MM.1S (cell line): Measurements from ENCODE around the gene TNPO2.

ENCODE experiments used
- DNase-seq: peaks from one replicate; pipeline ENCODE4 v3.0.0-alpha.2; 2015
- H2AFZ ChIP-seq: fragments of 300-600 bp; sonication (generic); 2 replicates; pipeline ENCODE4 v1.6.0; 2016; ENCODE audit warnings: antibody characterized with exemption, low read length
- H3F3A ChIP-seq: fragments of 300-600 bp; sonication (generic); 2 replicates; pipeline ENCODE4 v1.6.1; 2016; ENCODE audit warnings: mild to moderate bottlenecking, antibody characterized with exemption, low read length, moderate library complexity, mixed read lengths; ENCODE audit not compliant: insufficient read depth
- H3K27ac ChIP-seq: fragments of 300-600 bp; sonication (generic); 2 replicates; pipeline ENCODE4 v1.5.1; 2016; ENCODE audit warnings: mild to moderate bottlenecking, low read length
- H3K27me3 ChIP-seq: fragments of 300-600 bp; sonication (generic); replicated peaks from 2 replicates; pipeline ENCODE4 v1.6.0; 2016; ENCODE audit warnings: low read length; ENCODE audit not compliant: insufficient read depth
- H3K36me3 ChIP-seq: fragments of 300-600 bp; sonication (generic); replicated peaks from 2 replicates; pipeline ENCODE4 v1.6.1; 2016; ENCODE audit warnings: mild to moderate bottlenecking, low read length, mixed read lengths; ENCODE audit not compliant: insufficient read depth
- H3K4me1 ChIP-seq: fragments of 300-600 bp; sonication (generic); 2 replicates; pipeline ENCODE4 v1.6.1; 2016; ENCODE audit warnings: low read length, mixed read lengths
- H3K4me2 ChIP-seq: fragments of 300-600 bp; sonication (generic); 2 replicates; pipeline ENCODE4 v1.6.0; 2016; ENCODE audit warnings: low read depth, low read length
- H3K4me3 ChIP-seq: fragments of 300-600 bp; sonication (generic); 2 replicates; pipeline ENCODE4 v1.5.1; 2016; ENCODE audit warnings: low read length, mixed read lengths
- H3K79me2 ChIP-seq: fragments of 300-600 bp; sonication (generic); 2 replicates; pipeline ENCODE4 v1.6.1; 2016; ENCODE audit warnings: mixed run types, low read length, mixed read lengths
- H3K9ac ChIP-seq: fragments of 300-600 bp; sonication (generic); 2 replicates; pipeline ENCODE4 v1.6.1; 2016; ENCODE audit warnings: low read length, mixed read lengths
- H3K9me2 ChIP-seq: fragments of 300-600 bp; sonication (generic); replicated peaks from 2 replicates; pipeline ENCODE4 v1.6.1; 2016; ENCODE audit warnings: mild to moderate bottlenecking, low read length, mixed read lengths; ENCODE audit not compliant: insufficient read depth
- H3K9me3 ChIP-seq: fragments of 300-600 bp; sonication (generic); replicated peaks from 2 replicates; pipeline ENCODE4 v1.6.1; 2016; ENCODE audit warnings: mild to moderate bottlenecking, low read length, mixed read lengths; ENCODE audit not compliant: insufficient read depth
- H4K20me1 ChIP-seq: fragments of 300-600 bp; sonication (generic); 2 replicates; pipeline ENCODE4 v1.6.1; 2016; ENCODE audit warnings: mild to moderate bottlenecking, low read length, moderate library complexity, mixed read lengths; ENCODE audit not compliant: insufficient read depth
- CTCF ChIP-seq: fragments of 300-600 bp; sonication (generic); IDR thresholded peaks from 2 replicates; pipeline ENCODE4 v1.5.1; 2016; ENCODE audit warnings: antibody characterized with exemption, low read length, mixed read lengths
- EZH2 ChIP-seq: fragments of 300-600 bp; sonication (generic); optimal IDR thresholded peaks from 2 replicates; pipeline ENCODE3; 2017; ENCODE audit warnings: low read depth, mild to moderate bottlenecking, antibody characterized with exemption, low read length, mixed read lengths
- EZH2phosphoT487 ChIP-seq: fragments of 300-600 bp; sonication (generic); IDR thresholded peaks from 2 replicates; pipeline ENCODE4 v1.6.1; 2018; ENCODE audit warnings: antibody characterized with exemption, low read length

TNPO2 gene

GRCh38 chr19:12733369-12734214, 9.9 kb upstream of the TNPO2 start:
- Histone ChIP-seq H4K20me1 (peaks cover 21% of the 10 kb centered on the region; the same call in 1 of the 2 replicates), H3F3A (peaks cover 11% of the 10 kb centered on the region; the same call in 1 of the 2 replicates), H3K9ac (peak overlapping the region; percentile 99), H3K4me1 (peaks cover 17% of the 10 kb centered on the region), H3K27me3 (no peaks in the 10 kb centered on the region), H3K4me3 (peak overlapping the region; percentile 100), H3K27ac (peak overlapping the region; percentile 80), H3K79me2 (peaks cover 62% of the 10 kb centered on the region), H3K9me2 (no peaks in the 10 kb centered on the region), H3K36me3 (peaks cover 6% of the 10 kb centered on the region), H3K4me2 (peak overlapping the region; percentile 98), H2AFZ (peak overlapping the region; percentile 78; the same call in 1 of the 2 replicates), H3K9me3 (no peaks in the 10 kb centered on the region)
- peak; percentile 69 for DNase-seq
- TF ChIP-seq EZH2 (no peak), EZH2phosphoT487 (no peak), CTCF (peak; percentile 82)

GRCh38 chr19:12731337-12731736, 7.6 kb upstream of the TNPO2 start:
- Histone ChIP-seq H2AFZ (no peak overlapping the region), H4K20me1 (peaks cover 21% of the 10 kb centered on the region; the same call in 1 of the 2 replicates), H3K27me3 (no peaks in the 10 kb centered on the region), H3K9me2 (no peaks in the 10 kb centered on the region), H3K4me1 (peaks cover 5% of the 10 kb centered on the region; the same call in 1 of the 2 replicates), H3K27ac (no peak overlapping the region), H3K9ac (no peak overlapping the region), H3K4me3 (no peak overlapping the region), H3F3A (peaks cover 15% of the 10 kb centered on the region; the same call in 1 of the 2 replicates), H3K9me3 (no peaks in the 10 kb centered on the region), H3K4me2 (no peak overlapping the region), H3K79me2 (peaks cover 49% of the 10 kb centered on the region), H3K36me3 (peaks cover 6% of the 10 kb centered on the region)
- TF ChIP-seq EZH2 (no peak), CTCF (no peak), EZH2phosphoT487 (no peak)
- no peak for DNase-seq

- no peak overlapping the region for H3K9ac ChIP-seq
- no peaks in the 10 kb centered on the region for H3K27me3 ChIP-seq
- H2AFZ ChIP-seq, result no peak overlapping the region
- peaks cover 21% of the 10 kb centered on the region; the same call in 1 of the 2 replicates for H4K20me1 ChIP-seq
- peaks cover 49% of the 10 kb centered on the region for H3K79me2 ChIP-seq
- H3K9me3 ChIP-seq, result no peaks in the 10 kb centered on the region
- TF ChIP-seq CTCF (no peak), EZH2phosphoT487 (no peak), EZH2 (no peak)
- H3K4me1 ChIP-seq, result peaks cover 5% of the 10 kb centered on the region; the same call in 1 of the 2 replicates
- H3K9me2 ChIP-seq, result no peaks in the 10 kb centered on the region
- peaks cover 15% of the 10 kb centered on the region; the same call in 1 of the 2 replicates for H3F3A ChIP-seq
- H3K4me2 ChIP-seq, result no peak overlapping the region
- peaks cover 6% of the 10 kb centered on the region for H3K36me3 ChIP-seq
- H3K4me3 ChIP-seq, result no peak overlapping the region
- DNase-seq, result no peak
- no peak overlapping the region for H3K27ac ChIP-seq
Measured at GRCh38 chr19:12730064-12730463, 6.3 kb upstream of the TNPO2 start.
